Esophagus muscularis mucosa (tissue), 4 donors: ENCODE results near the gene HLA-DOB. TPM values are rescaled to one million over a fixed set of nuclear protein-coding genes. Genes with fewer than 3 reads are reported as not detected.

Source experiments
- DNase-seq: peaks from one replicate; pipeline ENCODE4 v3.0.0-alpha.2; 2017; ENCODE audit errors: extremely low spot score
- H3K27ac ChIP-seq, 4 donors: fragments of 200-600 bp; sonication (generic); replicated peaks in 1 of 4; 1 replicate in 3 of 4; 2 replicates in 1 of 4; pipeline ENCODE4 v1.5.1; 2016 to 2019; ENCODE audit warnings: mild to moderate bottlenecking in 1 of 4
- H3K27me3 ChIP-seq, 4 donors: fragments of 200-600 bp; sonication (generic); one replicate each; pipeline versions ENCODE4 v1.5.1 to v1.6.0; 2016 to 2019
- H3K36me3 ChIP-seq, 4 donors: fragments of 200-600 bp; sonication (generic); one replicate each; pipeline ENCODE4 v1.5.1; 2016 to 2019
- H3K4me1 ChIP-seq, 4 donors: fragments of 200-600 bp; sonication (generic); one replicate each; pipeline ENCODE4 v1.5.1; 2016 to 2019
- H3K4me3 ChIP-seq, 4 donors: fragments of 200-600 bp; sonication (generic); 1 replicate in 2 of 4; 2 replicates in 2 of 4; pipeline ENCODE4 v1.5.1; 2016 to 2019; ENCODE audit warnings: mild to moderate bottlenecking in 4 of 4, moderate library complexity in 1 of 4
- H3K9me3 ChIP-seq, 4 donors: fragments of 200-600 bp; sonication (generic); 1 replicate in 3 of 4; 2 replicates in 1 of 4; pipeline ENCODE4 v1.5.1; 2016 to 2019
- CTCF ChIP-seq, 3 experiments: fragments of 200-600 bp in 2 of 3; fragments of 450-650 bp in 1 of 3; sonication (generic) in 2 of 3; IDR thresholded peaks; one replicate each; pipeline ENCODE4 v1.5.1; 2017 to 2019; ENCODE audit warnings: antibody characterized with exemption in 3 of 3, mild to moderate bottlenecking in 2 of 3, moderate library complexity in 1 of 3
- EP300 ChIP-seq: sonication (generic); formaldehyde crosslinking; IDR thresholded peaks from one replicate; pipeline ENCODE4 v1.6.1; 2017; ENCODE audit warnings: antibody characterized with exemption
- POLR2A ChIP-seq: fragments of 450-650 bp; IDR thresholded peaks from one replicate; pipeline ENCODE4 v1.6.1; 2017; ENCODE audit warnings: antibody characterized with exemption, moderate library complexity, mild to moderate bottlenecking, low read depth
- POLR2AphosphoS5 ChIP-seq, 2 donors: sonication (generic); formaldehyde crosslinking; IDR thresholded peaks; one replicate each; pipeline ENCODE4 v1.6.1; 2017; ENCODE audit warnings: antibody characterized with exemption in 2 of 2
- WGBS: methylation state at CpG from one replicate; pipeline ENCODE4 v1.1.5; 2018; 5-methylcytosine and 5-hydroxymethylcytosine counted together
- intact Hi-C: fragments of 100-400 bp; cut with DNase I; formaldehyde crosslinking; loops from one replicate; pipeline ENCODE4 v1.15.1; 2023
- total RNA-seq, 4 donors: library from RNA; depleted of rRNA; stranded (reverse); fragments of >200 nt; gene quantifications; one replicate each; pipeline versions ENCODE4 v1.1.0 to v1.2.1, GENCODE V29; 2016

The HLA-DOB gene
- total RNA-seq, 4 donors from 2014 or later, result 0.19 to 0.33 (median 0.29) TPM; not detected in 1

- Histone ChIP-seq H3K27me3 (no peaks in the 10 kb centered on the region), H3K9me3 (no peaks in the 10 kb centered on the region), H3K27ac (peak within 1 kb of the TSS; percentile 96 to 100 (median 98)), H3K4me3 (peak within 1 kb of the TSS; percentile 79 to 96 (median 90)), H3K36me3 (peaks cover 6 to 47% (median 39%) of the 10 kb centered on the region in 4 donors), H3K4me1 (peaks cover 13 to 38% (median 33%) of the 10 kb centered on the region in 4 donors)
- intact Hi-C loops, result no loop called here
- TF ChIP-seq POLR2A (peak; percentile 95), EP300 (peak; percentile 91), CTCF (IDR thresholded peaks at IDR 0.05) (peak; percentile 78 to 95 (median 80)), POLR2AphosphoS5 (IDR thresholded peaks at IDR 0.05) (peak; percentile 96)
- DNase-seq, result peak; percentile 99
- 0% methylated on average over 31 of the region's 68 CpGs for WGBS
Measured at GRCh38 chr6:32853541-32854375, 37.0 kb upstream of the HLA-DOB start, which contains the start of the genes PSMB9 and TAP1. Gene PSMB9, plus strand, starts transcription at chr6:32854192. Its CDS starts 38 bp downstream, at chr6:32854230. Gene TAP1, minus strand, starts transcription at chr6:32853704. Its CDS starts 68 bp downstream, at chr6:32853636.

GRCh38 chr6:32852844-32853540, 36.2 kb upstream of the HLA-DOB start:
- DNase-seq, result peak; percentile 92
- Histone ChIP-seq H3K27ac (peak overlapping the region; percentile 96 to 100 (median 98)), H3K27me3 (no peaks in the 10 kb centered on the region), H3K4me1 (peaks cover 13 to 43% (median 33%) of the 10 kb centered on the region in 4 donors), H3K9me3 (no peaks in the 10 kb centered on the region), H3K36me3 (peaks cover 7 to 48% (median 40%) of the 10 kb centered on the region in 4 donors), H3K4me3 (peak overlapping the region; percentile 79 to 96 (median 90))
- 0% methylated on average over 13 of the region's 41 CpGs for WGBS
- TF ChIP-seq EP300 (no peak), CTCF (IDR thresholded peaks at IDR 0.05) (no peak), POLR2AphosphoS5 (IDR thresholded peaks at IDR 0.05) (no peak), POLR2A (no peak)
- intact Hi-C loops, result no loop called here

- H3K4me1 ChIP-seq, result peaks cover 13 to 50% (median 33%) of the 10 kb centered on the region in 4 donors
- peak overlapping the region; percentile 79 to 96 (median 90) for H3K4me3 ChIP-seq
- TF ChIP-seq CTCF (IDR thresholded peaks at IDR 0.05) (no peak), EP300 (no peak), POLR2AphosphoS5 (IDR thresholded peaks at IDR 0.05) (no peak), POLR2A (no peak)
- H3K36me3 ChIP-seq, result peaks cover 14 to 48% (median 43%) of the 10 kb centered on the region in 4 donors
- intact Hi-C loops, result no loop called here
- H3K27me3 ChIP-seq, result no peaks in the 10 kb centered on the region
- no peaks in the 10 kb centered on the region for H3K9me3 ChIP-seq
- WGBS, result 45% methylated on average over 23 of the region's 23 CpGs
- H3K27ac ChIP-seq, result peak overlapping the region; percentile 96 to 100 (median 98)
- peak; percentile 92 for DNase-seq
Measured at GRCh38 chr6:32852018-32852843, 35.4 kb upstream of the HLA-DOB start.

GRCh38 chr6:32851025-32851424, 34.2 kb upstream of the HLA-DOB start:
- intact Hi-C loops, result no loop called here
- Histone ChIP-seq H3K27me3 (no peaks in the 10 kb centered on the region), H3K27ac (peak overlapping the region in 3 of 4 donors; percentile 98 to 100 (median 98)), H3K36me3 (peaks cover 24 to 59% (median 53%) of the 10 kb centered on the region in 4 donors), H3K4me3 (no peak overlapping the region), H3K9me3 (no peaks in the 10 kb centered on the region), H3K4me1 (peaks cover 13 to 52% (median 37%) of the 10 kb centered on the region in 4 donors)
- DNase-seq, result no peak
- WGBS, result 87% methylated on average over 4 of the region's 4 CpGs
- no peak for TF ChIP-seq CTCF (IDR thresholded peaks at IDR 0.05)
- TF ChIP-seq POLR2A, result no peak
- no peak for TF ChIP-seq EP300
- TF ChIP-seq POLR2AphosphoS5 (IDR thresholded peaks at IDR 0.05), result no peak
